ENCODE measurements around the gene LYSET. TPM values are rescaled to one million over a fixed set of nuclear protein-coding genes. Genes with fewer than 3 reads are reported as not detected.
A peak's percentile ranks its signal among the peaks of the same experiment; 100 is the strongest.

The LYSET gene
- total RNA-seq, 1 experiment from 2014 or later, result 25.6 TPM

- no peak for TF ChIP-seq ATF3 (CRISPR knock-in tag; conservative IDR thresholded peaks at IDR 0.05)
- no peak for TF ChIP-seq ZNF317 (CRISPR knock-in tag; IDR thresholded peaks at IDR 0.05; ENCODE audit: borderline replicate concordance, low read depth)
- no peak for TF ChIP-seq ZNF423 (CRISPR knock-in tag; IDR thresholded peaks at IDR 0.05)
- TF ChIP-seq NR3C1 (CRISPR knock-in tag; conservative IDR thresholded peaks at IDR 0.05; ENCODE audit: low read depth), result no peak
- TF ChIP-seq IRF2 (CRISPR knock-in tag; IDR thresholded peaks at IDR 0.05; ENCODE audit: borderline replicate concordance, low read depth), result no peak
- TF ChIP-seq MLX (CRISPR knock-in tag; IDR thresholded peaks at IDR 0.05), result no peak
- TF ChIP-seq CREB1 (CRISPR knock-in tag; IDR thresholded peaks at IDR 0.05), result peak; percentile 72; the same call in 1 of the 2 replicates
- no peak for TF ChIP-seq E2F1 (CRISPR knock-in tag; IDR thresholded peaks at IDR 0.05)
- no peak for TF ChIP-seq ERG (CRISPR knock-in tag; IDR thresholded peaks at IDR 0.05)
- no peak for TF ChIP-seq ZNF671 (CRISPR knock-in tag; IDR thresholded peaks at IDR 0.05)
- no peak; the same call in 1 of the 2 replicates for TF ChIP-seq GABPB1 (CRISPR knock-in tag; IDR thresholded peaks at IDR 0.05)
- TF ChIP-seq ZNF121 (CRISPR knock-in tag; IDR thresholded peaks at IDR 0.05), result no peak
- TF ChIP-seq HMGA2 (CRISPR knock-in tag; IDR thresholded peaks at IDR 0.05), result no peak
- no peak for TF ChIP-seq ZNF232 (CRISPR knock-in tag; IDR thresholded peaks at IDR 0.05)
- no peak for TF ChIP-seq TCF7 (CRISPR knock-in tag; IDR thresholded peaks at IDR 0.05; ENCODE audit: low read depth)
- no peak for TF ChIP-seq ATF1 (CRISPR knock-in tag; IDR thresholded peaks at IDR 0.05)
- peak; percentile 58; the same call in 1 of the 2 replicates for TF ChIP-seq ARID4B (CRISPR knock-in tag; IDR thresholded peaks at IDR 0.05; ENCODE audit: borderline replicate concordance)
- 0 out of 2 replicates have a peak, but pooled peaks have one; percentile 28 for TF ChIP-seq TP53 (CRISPR knock-in tag; IDR thresholded peaks at IDR 0.05)
- TF ChIP-seq PREB (CRISPR knock-in tag; IDR thresholded peaks at IDR 0.05; ENCODE audit: borderline replicate concordance), result no peak
- no peak; the same call in 1 of the 2 replicates for TF ChIP-seq NFYB (CRISPR knock-in tag; conservative IDR thresholded peaks at IDR 0.05; ENCODE audit: low read depth)
- no peak for TF ChIP-seq CDX4 (CRISPR knock-in tag; IDR thresholded peaks at IDR 0.05; ENCODE audit: borderline replicate concordance)
- TF ChIP-seq ZNF532 (CRISPR knock-in tag; IDR thresholded peaks at IDR 0.05; ENCODE audit: borderline replicate concordance), result no peak
- no peak for TF ChIP-seq RORB (CRISPR knock-in tag; IDR thresholded peaks at IDR 0.05)
Observed at GRCh38 chr14:93206793-93207467, 21.8 kb downstream of the LYSET start, which contains the start of the genes GON7 and UBR7 (continued).

Measured in WTC11 (cell line).